GM12878 (cell line): ENCODE data around the gene HOXB1. TPM values are rescaled to one million over a fixed set of nuclear protein-coding genes. Genes with fewer than 3 reads are reported as not detected.

Source experiments
- ATAC-seq: fragments of 200-7000 bp; cut with Tn5 transposase; 3 replicates; pipeline ENCODE4 v1.9.1; 2020; ENCODE audit warnings: mild to moderate bottlenecking, moderate library complexity
- BruUV-seq: library from RNA; stranded (reverse); fragments of 400-500 nt; replicated peaks from 2 replicates; lab custom pipeline; 2021; lab: Mats Ljungman, UMichigan
- CTCF ChIA-PET: fragments of 300-600 bp; sonication (Branson Sonifier 250); formaldehyde crosslinking; extraction: SDS; loops from one replicate; lab custom pipeline; 2021; ENCODE audit warnings: inconsistent platforms; lab: Yijun Ruan, JAX
- POLR2A ChIA-PET: fragments of 350-600 bp; formaldehyde crosslinking; extraction: SDS; loops from one replicate; lab custom pipeline; 2021; ENCODE audit warnings: inconsistent platforms; lab: Charles Lee
- RAD21 ChIA-PET: fragments of 300-600 bp; sonication (Branson Sonifier 250); formaldehyde crosslinking; loops from one replicate; lab custom pipeline; 2023; ENCODE audit warnings: antibody characterized with exemption; ENCODE audit not compliant: unreplicated experiment; lab: Charles Lee
- SMC1A ChIA-PET: fragments of 300-600 bp; sonication (Branson Sonifier 250); formaldehyde crosslinking; loops from one replicate; lab custom pipeline; 2023; ENCODE audit not compliant: unreplicated experiment, uncharacterized antibody; lab: Charles Lee
- DNase-seq: peaks from one replicate; pipeline ENCODE4 v3.0.0-alpha.2; 2011; ENCODE audit warnings: low read depth, low spot score
- FAIRE-seq: peaks from 3 replicates; lab custom pipeline; 2011; peaks lifted over from hg19 to GRCh38; lab: Jason Lieb, UNC
- H2AFZ ChIP-seq: 2 replicates; pipeline ENCODE4 v1.6.0; 2011; ENCODE audit warnings: low read depth, low read length, control low read depth; ENCODE audit not compliant: control insufficient read depth
- H3K27ac ChIP-seq: 2 replicates; pipeline ENCODE4 v1.5.1; 2011; ENCODE audit warnings: control low read depth; ENCODE audit not compliant: control insufficient read depth, insufficient read depth
- H3K27me3 ChIP-seq, 2 experiments: replicated peaks in 1 of 2; 2 replicates each; pipeline versions ENCODE4 v1.6.0 to v1.6.1; 2011; ENCODE audit warnings: low read length in 1 of 2; ENCODE audit not compliant: control insufficient read depth in 2 of 2, insufficient read depth in 2 of 2
- H3K36me3 ChIP-seq, 2 experiments: 2 replicates each; pipeline ENCODE4 v1.5.1; 2011; ENCODE audit warnings: low read length in 1 of 2; ENCODE audit not compliant: control insufficient read depth in 2 of 2, insufficient read depth in 2 of 2
- H3K4me1 ChIP-seq: 2 replicates; pipeline ENCODE4 v1.6.1; 2011; ENCODE audit warnings: mild to moderate bottlenecking, low read length, moderate library complexity, mixed read lengths; ENCODE audit not compliant: control insufficient read depth, insufficient read depth
- H3K4me2 ChIP-seq: 2 replicates; pipeline ENCODE4 v1.6.0; 2011; ENCODE audit warnings: control low read depth; ENCODE audit not compliant: control insufficient read depth, insufficient read depth
- H3K4me3 ChIP-seq: fragments of 200-600 bp; sonication (generic); 2 replicates; pipeline ENCODE4 v1.5.1; 2016
- H3K79me2 ChIP-seq: 2 replicates; pipeline ENCODE4 v1.6.0; 2011; ENCODE audit warnings: low read length; ENCODE audit not compliant: control insufficient read depth, insufficient read depth
- H3K9ac ChIP-seq: 2 replicates; pipeline ENCODE4 v1.8.0; 2011; ENCODE audit warnings: low read length, control low read depth, mixed read lengths; ENCODE audit not compliant: control insufficient read depth, insufficient read depth
- H3K9me3 ChIP-seq: replicated peaks from 3 replicates; pipeline ENCODE4 v1.5.1; 2011; ENCODE audit warnings: mild to moderate bottlenecking, low read length; ENCODE audit not compliant: control insufficient read depth, insufficient read depth
- H4K20me1 ChIP-seq: 2 replicates; pipeline ENCODE4 v1.6.0; 2011; ENCODE audit not compliant: control insufficient read depth, insufficient read depth
- ATF7 ChIP-seq: fragments of 450-650 bp; IDR thresholded peaks from 2 replicates; pipeline ENCODE4 v1.6.1; 2016; ENCODE audit warnings: low read depth, mild to moderate bottlenecking
- CHD4 ChIP-seq: fragments of 200-600 bp; sonication (generic); IDR thresholded peaks from 2 replicates; pipeline ENCODE4 v1.6.1; 2016; ENCODE audit warnings: mild to moderate bottlenecking
- CTCF ChIP-seq, 3 experiments: IDR thresholded peaks in 2 of 3; conservative IDR thresholded peaks in 1 of 3; 2 replicates each; pipeline ENCODE4 v1.5.1; 2011; ENCODE audit warnings: low read depth in 3 of 3, low read length in 3 of 3, mild to moderate bottlenecking in 3 of 3, control low read depth in 2 of 3, moderate library complexity in 2 of 3, inconsistent platforms in 1 of 3, mixed read lengths in 1 of 3; ENCODE audit not compliant: control insufficient read depth in 2 of 3, insufficient read depth in 1 of 3; ENCODE audit errors: extremely low read depth in 1 of 3
- FOXK2 ChIP-seq: fragments of 450-650 bp; IDR thresholded peaks from 2 replicates; pipeline ENCODE4 v1.6.1; 2017; ENCODE audit warnings: mild to moderate bottlenecking, moderate library complexity
- IKZF2 ChIP-seq, 2 experiments: fragments of 450-650 bp; IDR thresholded peaks; 2 replicates each; pipeline ENCODE4 v1.6.1; 2017; ENCODE audit warnings: mild to moderate bottlenecking in 2 of 2, moderate library complexity in 2 of 2
- KLF5 ChIP-seq: fragments of 450-650 bp; IDR thresholded peaks from 2 replicates; pipeline ENCODE4 v1.6.1; 2014; ENCODE audit warnings: mild to moderate bottlenecking; ENCODE audit not compliant: partially characterized antibody
- NFXL1 ChIP-seq: fragments of 450-650 bp; IDR thresholded peaks from 2 replicates; pipeline ENCODE4 v1.6.1; 2017; ENCODE audit warnings: antibody characterized with exemption, mild to moderate bottlenecking, borderline replicate concordance
- SREBF1 ChIP-seq: IDR thresholded peaks from 2 replicates; pipeline ENCODE4 v1.6.1; 2012; ENCODE audit warnings: mild to moderate bottlenecking, low read length
- ZBTB4 ChIP-seq: fragments of 450-650 bp; formaldehyde crosslinking; IDR thresholded peaks from 2 replicates; pipeline ENCODE4 v1.4.0; 2022; ENCODE audit warnings: mild to moderate bottlenecking, moderate library complexity
- ZSCAN29 ChIP-seq: fragments of 450-650 bp; IDR thresholded peaks from 2 replicates; pipeline ENCODE4 v1.6.1; 2017; ENCODE audit warnings: mild to moderate bottlenecking, moderate library complexity
- WGBS: methylation state at CpG from one replicate; pipeline ENCODE4 v1.1.6; 2016; ENCODE audit warnings: low lambda C conversion rate; ENCODE audit not compliant: insufficient replicate concordance, insufficient coverage; ENCODE audit errors: missing lambda C conversion rate; 5-methylcytosine and 5-hydroxymethylcytosine counted together
- in situ Hi-C: fragments of 300-500 bp; cut with MboI; formaldehyde crosslinking; loops from 9 replicates; pipeline ENCODE4 v1.14.3; 2018; ENCODE audit warnings: mixed read lengths
- intact Hi-C: fragments of 100-400 bp; cut with micrococcal nuclease; formaldehyde crosslinking; loops from one replicate; pipeline ENCODE4 v1.14.2; 2022; ENCODE audit not compliant: unreplicated experiment
- polyA plus RNA-seq, 11 experiments: library from polyadenylated mRNA; depleted of rRNA in 4 of 11; unstranded in 6 of 11; stranded (reverse) in 5 of 11; fragments of >200 nt; fragmentation: Nextera tagmentation in 4 of 11; fragmentation: Illumina TruSeq in 1 of 11; extraction: Ambion mirVana in 4 of 11; extraction: Trizol in 1 of 11; gene quantifications; 1 replicate in 1 of 11; 2 replicates in 10 of 11; pipeline versions ENCODE4 v1.2.1 to v1.2.3, GENCODE V29; 2011 to 2016; ENCODE audit warnings: inconsistent platforms in 2 of 11, missing spikeins in 2 of 11, low read depth in 1 of 11
- total RNA-seq, 4 experiments: library from RNA; depleted of rRNA in 3 of 4; stranded (reverse); fragments of >200 nt in 3 of 4; fragmentation: Illumina TruSeq in 1 of 4; extraction: Trizol in 1 of 4; gene quantifications; 2 replicates each; pipeline versions ENCODE4 v1.2.1 to v1.2.3, GENCODE V29; 2013 to 2021

The HOXB1 gene
- total and polyA plus RNA-seq, 10 of the 15 experiments (the other 5 are each of a cell fraction or from before 2014, with no cell fraction given) = not detected

- no peak for TF ChIP-seq ZBTB4 (CRISPR knock-in tag)
Measured at GRCh38 chr17:48571826-48572417, 41.1 kb upstream of the HOXB1 start (continued).

GRCh38 chr17:48571024-48571818 is 40.4 kb upstream of the HOXB1 start:
- no peak for TF ChIP-seq KLF5
- no peak for TF ChIP-seq SREBF1
- no peak for TF ChIP-seq ATF7
- no peak for TF ChIP-seq CTCF (IDR thresholded peaks at IDR 0.05 in 2 of 3, conservative IDR thresholded peaks at IDR 0.05 in 1 of 3; ENCODE audit: control insufficient read depth in 2 of 3, extremely low read depth in 1 of 3, insufficient read depth in 1 of 3, low read depth in 3 of 3, low read length in 3 of 3)
- TF ChIP-seq FOXK2 = no peak
- no peak for TF ChIP-seq IKZF2 (IDR thresholded peaks at IDR 0.05)
- TF ChIP-seq NFXL1 = no peak
- TF ChIP-seq ZSCAN29 = no peak
- TF ChIP-seq CHD4 = no peak
- RAD21 ChIA-PET = no interaction called here
- no peak overlapping the region for H2AFZ ChIP-seq
- CTCF ChIA-PET = interaction anchor here (1.5 kb wide), 1 partner anchor 49 kb away, joined by 3 read pairs; no protein-coding TSS in a partner anchor
- no peaks in the 10 kb centered on the region for H3K9me3 ChIP-seq
- no peaks in the 10 kb centered on the region for H3K79me2 ChIP-seq
- WGBS = 84% methylated on average over 26 of the region's 26 CpGs
- no peaks in the 10 kb centered on the region for H3K27me3 ChIP-seq
- no peak overlapping the region for H3K4me3 ChIP-seq
- no peaks in the 10 kb centered on the region for H4K20me1 ChIP-seq
- no peak for ATAC-seq
- no peak for DNase-seq
- in situ Hi-C loops (no loop called here), intact Hi-C loops (no loop called here)
- H3K9ac ChIP-seq = no peak overlapping the region
- SMC1A ChIA-PET = interaction anchor here (2.0 kb wide), 1 partner anchor 79 kb away, joined by 5 read pairs; no protein-coding TSS in a partner anchor
- H3K27ac ChIP-seq = no peak overlapping the region
- no peaks in the 10 kb centered on the region; a peak in 1 of 4 replicates for H3K36me3 ChIP-seq
- no peak overlapping the region for H3K4me2 ChIP-seq
- FAIRE-seq = no peak
- peaks cover 6% of the 10 kb centered on the region for H3K4me1 ChIP-seq
- no TSS peak for BruUV-seq
- POLR2A ChIA-PET = no interaction called here
